HG03469 (cell line): ENCODE data around the gene IRF7.
"Not testable (repeated sequence)": the region's sequence is repeated elsewhere in the genome, so short reads cannot be mapped to it uniquely, and the experiment has no call there.

ENCODE experiments used
- ATAC-seq: cut with Tn5 transposase; IDR thresholded peaks from one replicate; pipeline ENCODE4 v1.9.1; 2021; ENCODE audit warnings: mild to moderate bottlenecking, moderate library complexity, moderate number of reproducible peaks; ENCODE audit not compliant: unreplicated experiment

Gene IRF7

DNA sequence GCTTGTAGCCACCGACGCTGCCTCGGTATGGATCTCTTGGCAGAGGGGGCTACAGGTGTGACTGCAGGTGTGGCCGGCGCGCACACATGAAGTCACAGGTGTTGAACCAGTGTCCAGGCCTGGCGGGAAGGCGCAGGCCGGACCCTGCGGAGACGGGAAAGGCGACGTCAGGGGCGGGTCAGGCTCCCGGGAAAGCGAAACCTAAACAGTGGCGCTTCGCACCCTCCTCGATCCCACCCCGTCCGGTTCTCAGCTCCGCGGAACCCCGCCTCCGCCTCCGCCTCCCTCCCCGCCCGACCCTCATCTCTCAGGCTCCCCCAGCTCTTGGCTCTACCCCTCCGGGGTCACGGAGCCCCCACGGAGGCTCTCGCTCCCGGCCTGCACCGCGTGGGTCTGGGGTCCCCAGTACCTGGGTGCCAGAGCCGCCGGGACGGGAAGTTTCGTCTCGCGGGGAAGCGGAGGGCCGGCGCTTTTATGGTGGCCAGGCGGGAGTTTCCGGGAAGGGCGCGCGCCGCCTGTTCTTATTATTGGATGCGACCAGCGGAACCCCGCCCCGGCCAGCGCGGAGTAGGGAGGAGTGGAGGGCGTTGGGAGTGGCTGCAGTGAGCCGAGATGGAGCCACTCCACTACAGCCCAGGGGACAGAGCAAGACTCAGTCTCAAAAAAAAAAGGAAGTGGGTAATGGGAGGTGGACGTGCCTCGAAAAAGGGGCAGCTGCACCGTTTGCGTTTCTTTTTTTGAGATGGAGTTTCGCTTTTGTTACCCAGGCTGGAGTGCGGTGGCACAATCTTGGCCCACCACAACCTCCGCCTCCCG, at the start of gene IRF7:
IRF7 (minus strand) TSS at position 447 of the 816 bp plus-strand sequence. CDS start 586 bp downstream, outside the sequence.
- ATAC-seq, result peak; percentile 51

GRCh38 chr11:665062-665703, 49.4 kb upstream of the IRF7 start:
- ATAC-seq, result no peak

GRCh38 chr11:662689-663274, 47.0 kb upstream of the IRF7 start:
- ATAC-seq, result no peak

GRCh38 chr11:660681-661444, 45.1 kb upstream of the IRF7 start:
- no peak for ATAC-seq

- ATAC-seq, result no peak
Observed at GRCh38 chr11:660281-660680, 44.5 kb upstream of the IRF7 start.

- no peak for ATAC-seq
Observed at GRCh38 chr11:659532-660085, 43.9 kb upstream of the IRF7 start.

- ATAC-seq, result no peak
Observed at GRCh38 chr11:657691-658126, 42.0 kb upstream of the IRF7 start.

- no peak for ATAC-seq
Observed at GRCh38 chr11:656866-657265, 41.1 kb upstream of the IRF7 start.

DNA sequence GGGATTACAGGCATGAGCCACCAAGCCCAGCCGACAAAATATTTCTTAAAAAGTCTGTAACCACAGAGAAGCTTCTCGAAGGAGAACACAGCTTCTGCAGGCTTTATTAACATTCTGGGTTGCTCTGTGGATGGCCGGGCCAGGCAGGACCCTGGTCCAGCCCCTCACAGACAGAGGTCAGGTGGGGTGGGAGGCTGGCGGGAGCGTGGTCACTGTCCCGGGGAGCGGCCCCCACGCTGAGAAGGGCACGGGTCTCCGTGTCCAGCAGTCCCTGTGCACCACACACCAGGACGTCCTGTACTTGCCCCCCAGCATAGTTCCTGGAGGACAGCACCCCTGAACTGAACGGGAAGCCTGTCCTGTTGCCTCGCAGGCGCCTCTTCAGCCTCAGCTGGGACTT, 40.7 kb upstream of the IRF7 start:
- ATAC-seq, result no peak

- ATAC-seq, result no peak
Observed at GRCh38 chr11:655036-655726, 39.4 kb upstream of the IRF7 start.

DNA sequence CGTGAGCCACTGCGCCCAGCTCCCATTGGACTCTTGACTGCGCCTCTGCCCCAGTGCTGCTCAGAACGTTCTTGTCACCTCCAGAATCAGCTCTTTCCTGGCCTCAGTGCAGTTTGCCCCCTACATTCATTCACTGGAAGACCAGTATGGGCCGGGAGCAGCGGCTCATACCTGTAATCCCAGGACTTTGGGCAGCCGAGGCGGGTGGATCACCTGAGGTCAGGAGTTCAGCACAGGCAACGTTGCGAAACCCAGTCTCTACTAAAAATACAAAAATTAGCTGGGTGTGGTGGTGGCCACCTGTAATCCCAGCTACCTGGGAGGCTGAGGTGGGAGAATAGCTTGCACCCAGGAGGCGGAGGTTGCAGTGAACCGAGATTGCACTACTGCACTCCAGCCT, 38.7 kb upstream of the IRF7 start:
- not testable (repeated sequence) for ATAC-seq

- no peak for ATAC-seq
Observed at GRCh38 chr11:653837-654236, 38.1 kb upstream of the IRF7 start.

DNA sequence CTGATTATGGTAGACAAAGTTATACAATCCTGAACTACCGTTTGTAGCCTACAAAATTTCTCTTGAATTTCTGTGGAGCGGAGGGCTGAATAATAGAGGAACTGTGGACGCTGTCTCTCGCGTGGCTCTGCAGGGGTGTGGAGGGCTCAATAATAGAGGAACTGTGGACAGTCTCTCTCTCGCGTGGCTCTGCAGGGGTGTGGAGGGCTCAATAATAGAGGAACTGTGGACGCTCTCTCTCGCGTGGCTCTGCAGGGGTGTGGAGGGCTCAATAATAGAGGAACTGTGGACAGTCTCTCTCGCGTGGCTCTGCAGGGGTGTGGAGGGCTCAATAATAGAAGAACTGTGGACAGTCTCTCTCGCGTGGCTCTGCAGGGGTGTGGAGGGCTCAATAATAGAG, 37.4 kb upstream of the IRF7 start:
- not testable (repeated sequence) for ATAC-seq

GRCh38 chr11:650482-650881, 34.7 kb upstream of the IRF7 start:
- no peak for ATAC-seq

DNA sequence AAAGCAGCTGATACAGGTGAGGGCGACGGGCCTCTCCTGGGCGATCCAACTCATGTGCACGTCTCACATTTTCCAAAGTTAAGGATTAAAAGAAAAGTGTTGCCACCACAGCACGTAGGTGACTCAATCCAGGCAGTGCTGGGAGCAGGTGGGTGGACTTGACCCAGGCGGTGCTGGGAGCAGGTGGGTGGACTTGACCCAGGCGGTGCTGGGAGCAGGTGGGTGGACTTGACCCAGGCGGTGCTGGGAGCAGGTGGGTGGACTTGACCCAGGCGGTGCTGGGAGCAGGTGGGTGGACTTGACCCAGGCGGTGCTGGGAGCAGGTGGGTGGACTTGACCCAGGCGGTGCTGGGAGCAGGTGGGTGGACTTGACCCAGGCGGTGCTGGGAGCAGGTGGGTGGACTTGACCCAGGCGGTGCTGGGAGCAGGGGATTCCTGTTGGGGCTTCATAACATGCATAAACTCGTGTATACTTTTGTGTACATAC, 32.0 kb upstream of the IRF7 start:
- ATAC-seq, result not testable (repeated sequence)

DNA sequence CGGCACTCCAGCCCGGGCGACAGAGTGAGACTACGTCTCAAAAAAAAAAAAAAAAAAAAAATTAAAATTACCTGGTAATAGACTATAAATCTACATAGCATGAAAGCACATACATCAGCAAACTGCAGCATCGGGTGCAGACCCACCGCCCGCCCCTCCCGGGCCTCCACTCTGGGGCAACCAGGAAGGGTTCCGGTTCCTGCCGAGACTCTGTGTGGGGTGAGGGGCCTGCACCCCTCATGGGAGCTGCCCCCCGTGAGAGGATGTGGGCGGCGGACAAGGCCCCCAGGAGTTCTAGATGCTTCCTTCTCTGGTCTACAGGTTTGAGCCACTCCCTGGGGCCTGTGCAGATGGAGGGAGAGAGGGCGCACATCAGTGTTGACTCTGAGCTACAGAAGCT, 30.5 kb upstream of the IRF7 start:
- ATAC-seq, result no peak

- no peak for ATAC-seq
Observed at GRCh38 chr11:645536-645935, 29.8 kb upstream of the IRF7 start.

- ATAC-seq, result no peak
Observed at GRCh38 chr11:643849-644738, 28.3 kb upstream of the IRF7 start.

DNA sequence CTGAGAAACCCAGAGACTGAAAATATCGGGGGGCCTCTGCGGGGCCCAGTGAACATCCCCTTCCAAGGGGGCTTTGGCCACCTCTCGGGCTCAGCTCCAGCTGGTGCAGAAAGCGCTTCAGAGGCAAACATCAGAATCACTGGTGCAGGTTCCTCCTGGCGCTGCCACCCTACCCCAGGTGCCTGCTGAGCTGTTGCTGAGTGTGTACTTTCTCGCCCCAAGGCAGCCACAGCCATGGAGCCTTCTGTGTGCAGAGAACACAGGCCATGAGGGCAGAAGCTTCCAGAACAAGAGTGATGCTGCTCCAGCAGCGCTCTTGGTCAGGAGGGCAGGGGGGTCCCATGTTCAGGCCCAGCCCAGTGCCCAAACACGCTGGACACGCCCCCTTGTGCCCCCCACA, 27.6 kb upstream of the IRF7 start:
- ATAC-seq, result no peak
